Epidermal melanocyte (primary cell): ENCODE measurements around the gene GSTM5.
"Not testable (repeated sequence)": the region's sequence is repeated elsewhere in the genome, so short reads cannot be mapped to it uniquely, and the experiment has no call there.

Source experiments
- DNase-seq: peaks from one replicate; pipeline ENCODE4 v3.0.0; 2011; ENCODE audit warnings: low spot score; ENCODE audit not compliant: insufficient read length

Gene GSTM5

DNA sequence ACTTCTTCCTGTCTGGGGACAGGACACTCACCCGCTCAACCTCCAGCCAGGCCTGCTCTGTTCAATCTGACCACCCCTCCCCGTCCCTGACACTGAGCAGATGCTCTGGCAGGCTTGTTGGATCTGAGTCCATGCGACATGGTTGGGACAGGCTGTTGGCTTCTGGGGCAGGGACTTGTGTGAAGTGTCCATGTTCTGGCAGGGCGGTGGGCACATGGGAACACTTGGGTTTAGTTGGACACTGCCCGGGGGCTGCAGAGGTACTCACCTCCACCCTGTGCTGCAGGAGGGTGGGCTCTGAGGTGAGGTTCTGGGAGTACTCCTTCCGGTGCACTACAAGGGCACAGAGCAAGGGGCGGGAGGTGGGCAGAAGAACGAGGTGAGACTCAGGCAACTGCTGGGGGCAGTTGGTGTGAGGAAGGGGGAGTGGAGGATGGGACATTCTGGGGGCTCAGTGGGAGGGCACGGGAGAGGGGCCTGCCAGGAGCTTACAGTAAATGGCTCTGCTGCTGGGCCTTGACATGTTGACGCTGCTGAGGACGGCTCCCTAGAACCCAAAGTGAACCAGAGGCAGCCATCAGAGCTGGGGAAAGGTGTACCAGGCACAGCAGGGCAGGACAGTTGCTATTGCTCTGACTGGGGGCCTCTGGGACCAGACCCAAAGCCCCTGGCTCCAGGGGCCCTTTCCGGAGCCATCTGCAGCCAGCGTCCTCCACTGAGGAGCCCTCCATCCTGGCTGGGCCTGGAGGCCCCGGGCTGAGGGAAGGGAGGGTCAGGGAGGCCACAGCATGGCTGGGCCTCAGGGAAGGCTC is 49.4 kb downstream of the GSTM5 start:
- no peak for DNase-seq

DNA sequence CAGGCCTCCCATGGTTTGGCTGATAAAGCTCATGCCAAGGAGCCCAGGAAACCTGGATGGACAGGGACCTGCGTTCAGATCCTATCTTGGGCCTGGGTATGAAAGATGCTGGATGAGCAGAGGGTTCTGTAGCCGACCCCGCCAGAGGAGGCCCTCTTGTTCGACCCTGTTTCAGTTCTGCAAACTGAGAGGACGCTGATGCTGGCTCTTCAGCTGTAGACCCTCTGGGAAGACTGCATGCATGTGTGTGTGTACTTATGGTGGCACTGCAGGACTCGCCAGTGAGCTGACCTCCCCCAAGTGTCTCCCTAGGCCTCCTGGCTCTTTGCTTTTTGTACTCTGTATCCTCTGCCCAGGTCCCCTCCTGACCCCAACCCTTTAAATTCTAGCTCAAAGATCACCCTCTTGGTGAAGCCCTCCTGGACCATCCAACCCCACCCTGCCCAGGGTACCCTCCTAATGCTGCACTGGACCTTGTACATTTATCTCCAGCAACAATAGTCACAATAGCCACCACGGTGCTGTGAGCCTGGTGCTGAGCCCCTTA is 50.1 kb downstream of the GSTM5 start:
- no peak for DNase-seq

- DNase-seq = no peak
Observed at GRCh38 chr1:109762821-109763645, 51.0 kb downstream of the GSTM5 start.

DNA sequence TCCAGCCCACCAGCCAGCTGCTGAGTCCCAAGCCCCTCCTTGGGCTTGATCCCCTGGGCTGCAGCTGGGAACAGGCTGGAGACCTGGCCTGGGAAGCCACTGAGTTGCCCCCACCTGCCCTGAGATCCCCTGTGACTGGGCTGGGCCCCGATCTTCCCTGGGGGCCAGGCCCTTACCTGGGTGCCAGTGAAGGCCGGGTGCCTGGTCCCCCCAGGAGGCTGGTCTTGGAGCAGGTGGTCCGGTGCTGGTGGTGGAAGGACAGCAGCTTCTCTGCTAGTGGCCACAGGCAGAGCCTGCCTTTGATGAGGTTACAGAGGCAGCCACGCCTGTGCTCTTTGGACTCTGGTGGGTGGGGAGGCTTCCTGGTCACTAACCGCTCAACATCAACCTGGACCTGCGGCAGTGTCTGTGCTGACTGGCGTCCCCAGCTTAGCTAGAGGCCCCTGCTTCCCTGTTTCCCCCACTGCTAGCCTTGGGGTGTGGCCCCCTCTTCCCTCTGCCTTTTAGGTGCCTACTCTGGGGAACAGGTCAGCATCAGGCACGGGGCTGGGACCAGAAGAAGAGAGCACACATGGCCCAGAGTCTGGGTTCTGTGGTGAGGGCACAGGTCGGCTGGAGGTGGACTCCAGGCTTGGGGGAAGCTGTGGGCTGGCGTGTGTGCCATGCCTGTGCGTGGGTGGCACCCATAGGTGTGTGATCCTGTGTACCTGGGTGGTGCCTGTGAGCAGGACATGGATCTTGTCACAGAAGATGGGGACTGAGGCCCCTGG is 51.8 kb downstream of the GSTM5 start, which contains the start of gene EPS8L3:
TSS of gene EPS8L3 (minus strand) at position 278 of the 770 bp plus-strand sequence. CDS start 2,174 bp downstream, outside the sequence.
- DNase-seq = no peak

- DNase-seq = no peak
Observed at GRCh38 chr1:109764561-109765482, 52.8 kb downstream of the GSTM5 start.

- no peak for DNase-seq
Observed at GRCh38 chr1:109765483-109765815, 53.4 kb downstream of the GSTM5 start.

GRCh38 chr1:109765896-109766615 is 54.0 kb downstream of the GSTM5 start:
- no peak for DNase-seq

DNA sequence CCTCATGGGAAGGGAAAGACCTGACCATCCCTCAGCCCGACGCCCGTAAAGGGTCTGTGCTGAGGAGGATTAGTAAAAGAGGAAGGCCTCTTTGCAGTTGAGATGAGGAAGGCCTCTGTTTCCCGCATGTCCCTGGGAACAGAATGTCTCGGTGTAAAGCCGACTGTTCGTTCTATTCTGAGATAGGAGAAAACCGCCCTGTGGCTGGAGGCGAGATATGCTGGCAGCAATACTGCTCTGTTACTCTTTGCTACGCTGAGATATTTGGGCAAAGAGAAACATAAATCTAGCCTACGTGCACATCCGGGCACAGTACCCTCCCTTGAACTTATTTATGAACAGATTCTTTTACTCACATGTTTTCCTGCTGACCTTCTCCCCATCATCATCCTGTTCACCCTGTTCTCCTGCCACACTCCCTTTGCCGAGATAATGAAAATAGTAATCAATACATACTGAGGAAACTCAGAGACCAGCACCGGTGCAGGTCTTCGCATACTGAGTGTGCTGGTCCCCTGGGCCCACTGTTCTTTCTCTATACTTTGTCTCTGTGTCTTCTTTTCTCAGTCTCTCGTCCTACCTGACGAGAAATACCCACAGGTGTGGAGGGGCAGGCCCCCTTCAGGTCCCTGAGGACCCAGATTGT is 55.1 kb downstream of the GSTM5 start:
- not testable (repeated sequence) for DNase-seq
